Left forelimb (tissue), 1 donor: Measurements from ENCODE around the gene MEAK7.

Source experiments
- DNase-seq: peaks from one replicate; pipeline ENCODE4 v3.0.0-alpha.2; 2018; ENCODE audit warnings: low spot score

The MEAK7 gene

DNA sequence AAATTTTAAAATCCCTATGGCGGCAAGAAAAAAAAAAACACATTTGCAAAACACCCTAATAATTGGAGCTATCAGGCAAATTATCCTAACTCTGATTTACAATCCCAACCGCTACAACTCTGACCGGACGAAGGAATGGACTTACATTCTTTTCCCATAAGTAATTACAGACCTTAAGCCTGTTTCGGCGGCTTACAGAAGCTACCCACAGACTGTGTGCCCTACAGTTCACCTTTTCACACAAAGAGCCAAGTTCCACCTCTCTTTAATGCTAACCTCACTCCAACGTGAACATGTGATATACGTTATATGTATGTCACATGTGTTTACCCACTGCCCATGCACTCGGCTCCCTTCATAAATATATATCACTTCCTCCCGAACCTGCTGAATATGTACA is 8.7 kb upstream of the MEAK7 start:
- no peak for DNase-seq

- DNase-seq, result peak; percentile 53
Observed at GRCh38 chr16:84511831-84512230, 7.4 kb upstream of the MEAK7 start.

DNA sequence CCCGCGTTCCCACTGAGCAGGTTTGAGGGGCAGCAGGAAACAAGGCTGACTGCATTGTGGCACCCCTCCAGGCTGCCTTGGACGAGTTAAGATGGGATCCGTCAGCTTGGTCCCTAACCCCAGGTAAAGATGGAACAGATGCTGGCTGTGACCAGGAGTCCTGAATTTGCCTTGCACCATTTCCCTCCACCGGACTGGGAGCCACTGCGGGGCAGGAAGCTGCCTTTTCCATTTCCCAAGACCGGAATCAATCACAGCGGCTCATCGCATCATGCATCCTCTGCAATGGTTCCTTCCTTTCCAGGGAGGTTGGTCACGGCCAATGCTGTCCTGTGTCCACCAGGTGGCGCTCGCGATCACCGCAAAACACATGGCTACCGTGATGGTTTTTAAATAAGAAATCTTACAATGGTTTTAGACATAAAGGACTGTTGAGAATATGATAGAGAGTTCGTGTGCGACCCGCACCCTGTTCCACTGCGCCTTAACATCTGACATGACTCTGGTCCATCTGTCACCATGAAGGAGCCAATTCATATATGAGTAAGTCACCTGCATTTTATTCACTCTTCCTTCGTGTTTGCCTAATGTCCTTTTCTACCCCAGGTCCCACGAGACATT is 6.8 kb upstream of the MEAK7 start:
- peak; percentile 91 for DNase-seq

- no peak for DNase-seq
Observed at GRCh38 chr16:84509032-84509950, 4.8 kb upstream of the MEAK7 start.

- no peak for DNase-seq
Observed at GRCh38 chr16:84508502-84508901, 4.0 kb upstream of the MEAK7 start.

- peak; percentile 38 for DNase-seq
Observed at GRCh38 chr16:84507011-84507982, 2.8 kb upstream of the MEAK7 start.

GRCh38 chr16:84505249-84506187 is 1.1 kb upstream of the MEAK7 start:
- DNase-seq, result no peak

DNA sequence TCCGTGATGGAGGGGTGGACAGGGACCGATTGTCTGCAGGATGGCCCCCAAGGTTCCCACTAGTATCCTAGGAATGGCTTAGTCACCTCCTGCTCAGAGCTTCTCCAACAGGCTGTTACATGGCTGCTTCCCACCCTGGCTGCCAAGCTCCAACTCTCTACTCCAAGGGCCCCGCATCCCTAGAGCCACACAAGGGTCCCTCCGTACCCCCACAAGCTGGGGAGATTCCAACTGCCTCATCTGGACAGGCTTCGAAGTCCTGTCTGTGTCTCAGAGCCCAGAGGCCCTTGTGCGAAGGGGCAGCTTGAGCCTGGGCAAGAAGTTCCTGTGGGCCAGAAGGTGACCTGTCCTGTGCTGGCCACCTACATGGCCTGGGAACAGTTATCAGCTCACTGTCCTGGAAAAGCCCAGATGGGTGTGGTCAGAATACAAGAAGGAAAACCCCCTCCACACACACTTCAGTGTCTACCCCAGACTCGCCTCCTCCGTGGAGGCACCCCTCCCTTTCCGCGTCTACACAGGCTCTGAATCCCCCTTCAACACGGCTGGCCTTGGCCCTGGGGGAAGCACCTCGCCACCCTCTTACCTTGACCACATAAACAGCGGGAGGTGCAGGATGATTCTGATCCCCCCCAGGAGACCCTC is 586 bp downstream of the MEAK7 start:
- DNase-seq, result peak; percentile 34

DNA sequence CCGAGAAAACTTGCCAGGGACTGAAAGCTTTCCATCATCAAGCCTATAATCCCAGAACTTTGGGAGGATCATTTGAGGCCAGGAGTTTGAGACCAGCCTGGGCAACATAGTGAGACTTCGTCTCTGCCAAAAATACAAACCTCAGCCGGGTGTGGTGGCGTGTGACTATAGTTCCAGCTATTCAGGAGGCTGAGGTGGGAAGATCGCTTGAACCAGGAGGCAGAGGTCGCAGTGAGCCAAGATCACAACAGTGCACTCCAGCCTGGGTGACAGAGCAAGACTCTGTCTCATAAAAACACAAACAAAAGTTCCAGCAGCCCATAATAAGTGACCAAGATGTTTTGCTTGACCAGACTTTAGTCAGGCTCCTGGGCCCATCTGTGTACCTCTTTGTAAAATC is 1.9 kb downstream of the MEAK7 start:
- no peak for DNase-seq

GRCh38 chr16:84502075-84502474 is 2.4 kb downstream of the MEAK7 start:
- no peak for DNase-seq

GRCh38 chr16:84501077-84501735 is 3.3 kb downstream of the MEAK7 start:
- no peak for DNase-seq

GRCh38 chr16:84500531-84500930 is 3.9 kb downstream of the MEAK7 start:
- DNase-seq, result no peak

GRCh38 chr16:84499638-84500037 is 4.8 kb downstream of the MEAK7 start:
- no peak for DNase-seq

- peak; percentile 28 for DNase-seq
Observed at GRCh38 chr16:84498859-84499620, 5.4 kb downstream of the MEAK7 start.

DNA sequence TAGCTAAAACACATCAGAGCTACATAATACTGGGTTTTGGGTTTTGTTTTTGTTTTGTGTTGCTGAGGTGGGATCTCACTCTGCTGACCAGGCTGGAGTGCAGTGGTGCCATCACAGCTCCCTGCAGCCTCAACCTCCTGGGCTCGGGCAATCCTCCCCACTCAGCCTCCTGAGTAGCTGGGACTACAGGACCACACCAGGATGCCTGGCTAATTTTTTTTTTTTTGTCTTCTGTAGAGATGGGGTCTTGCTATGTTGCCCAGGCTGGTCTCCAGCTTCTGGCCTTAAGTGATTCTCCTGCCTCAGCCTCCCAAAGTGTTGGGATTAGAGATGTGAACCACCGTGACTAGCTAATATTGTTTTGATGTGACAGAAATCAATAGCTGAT is 6.2 kb downstream of the MEAK7 start:
- DNase-seq, result no peak

DNA sequence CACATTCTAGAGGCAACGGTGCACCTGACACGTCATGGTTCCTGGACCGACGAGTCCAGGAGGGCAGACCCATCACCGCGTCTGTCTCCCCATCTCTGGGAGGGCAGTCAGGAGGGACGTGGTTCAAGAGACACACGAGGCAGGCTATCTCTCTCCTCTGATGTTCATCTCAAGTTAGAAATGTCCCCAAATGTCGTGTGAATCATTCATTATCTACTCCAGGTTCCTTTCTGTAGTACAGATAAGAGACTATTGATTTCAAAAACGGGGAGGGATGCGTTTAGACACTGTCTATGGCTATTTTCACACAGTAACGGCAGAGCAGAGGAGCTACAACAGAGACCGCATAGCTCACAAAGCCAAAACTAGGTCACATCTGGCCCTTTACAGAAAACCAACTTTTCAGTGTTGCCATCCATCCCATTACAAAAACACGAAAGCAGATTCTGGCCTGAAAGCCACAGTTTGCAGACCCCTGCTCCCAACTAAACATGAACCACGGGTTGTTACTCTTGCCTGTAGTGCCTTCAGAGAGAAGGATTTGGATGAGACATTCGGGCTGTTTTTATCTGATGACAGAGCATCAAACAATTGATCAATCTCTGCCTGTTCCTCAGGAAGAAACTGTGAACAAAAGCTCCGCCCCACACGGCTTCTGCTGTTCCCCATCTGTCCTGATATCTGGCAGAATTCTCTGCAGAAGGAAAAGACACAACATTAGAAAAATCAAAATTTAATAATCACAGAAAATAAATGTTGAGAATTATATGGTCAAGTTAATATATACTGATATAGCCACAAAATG is 6.8 kb downstream of the MEAK7 start:
- DNase-seq, result peak; percentile 17

DNA sequence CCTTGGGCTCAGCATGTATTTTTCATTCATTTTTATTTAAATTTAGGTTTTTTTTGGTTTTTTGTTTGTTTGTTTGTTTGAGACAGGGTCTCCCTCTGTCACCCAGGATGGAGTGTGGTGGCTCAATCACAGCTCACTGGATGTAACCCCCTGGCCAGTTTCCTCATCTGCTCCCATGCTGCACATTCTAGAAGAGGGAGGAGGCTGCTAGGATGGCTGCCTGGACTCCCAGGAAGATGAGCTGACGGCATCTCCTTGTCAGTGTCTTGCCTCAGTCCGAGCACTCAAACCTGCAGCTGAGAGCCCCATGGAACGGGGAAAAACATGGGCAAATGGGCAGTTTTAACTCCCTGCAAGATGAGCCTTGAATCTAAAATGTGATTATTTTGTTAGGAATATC is 7.5 kb downstream of the MEAK7 start:
- DNase-seq, result no peak

DNA sequence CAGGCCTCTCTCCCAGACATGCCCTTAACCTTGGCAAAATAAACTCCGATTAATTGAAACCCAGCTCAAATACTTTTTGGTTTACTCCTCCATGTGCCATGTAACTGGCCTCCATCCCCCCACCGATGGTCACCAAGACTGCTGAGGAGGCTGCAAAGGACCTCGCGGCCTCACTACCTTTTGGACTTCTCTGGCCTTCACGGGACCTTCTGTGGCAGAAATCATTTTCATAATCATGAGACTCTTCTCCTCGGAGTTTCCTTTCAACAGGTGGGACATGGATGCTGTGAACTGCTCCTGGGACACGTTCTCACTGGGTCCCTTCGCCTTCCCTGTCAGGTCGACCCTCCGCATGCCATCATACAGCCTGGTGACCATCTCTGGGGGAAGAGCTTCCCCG is 9.0 kb downstream of the MEAK7 start:
- peak; percentile 46 for DNase-seq

DNA sequence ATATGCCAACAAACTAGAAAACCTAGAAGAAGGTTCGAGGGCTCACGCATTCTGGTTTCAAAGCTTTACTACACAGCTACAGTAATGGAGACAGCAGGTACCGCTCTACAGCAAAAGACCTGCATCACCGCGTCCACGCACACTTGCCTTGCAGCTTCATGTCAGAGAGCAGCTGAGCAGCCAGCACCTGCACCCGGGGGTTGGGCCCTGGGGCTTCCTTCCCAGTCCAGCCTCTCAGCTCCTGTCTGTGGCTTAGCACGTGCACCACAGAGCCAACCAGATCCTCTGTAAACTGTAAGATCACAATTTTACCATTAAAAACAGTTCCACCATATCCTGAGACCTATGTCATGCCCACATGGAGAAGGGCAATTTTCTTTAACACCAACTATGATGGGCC is 15.3 kb downstream of the MEAK7 start:
- no peak for DNase-seq
